ENCODE measurements around the gene TMEM63C.

- TF ChIP-seq POLR2A (IDR thresholded peaks at IDR 0.05; ENCODE audit: low read depth, low read length): no peak
- TF ChIP-seq, protein P1, sequence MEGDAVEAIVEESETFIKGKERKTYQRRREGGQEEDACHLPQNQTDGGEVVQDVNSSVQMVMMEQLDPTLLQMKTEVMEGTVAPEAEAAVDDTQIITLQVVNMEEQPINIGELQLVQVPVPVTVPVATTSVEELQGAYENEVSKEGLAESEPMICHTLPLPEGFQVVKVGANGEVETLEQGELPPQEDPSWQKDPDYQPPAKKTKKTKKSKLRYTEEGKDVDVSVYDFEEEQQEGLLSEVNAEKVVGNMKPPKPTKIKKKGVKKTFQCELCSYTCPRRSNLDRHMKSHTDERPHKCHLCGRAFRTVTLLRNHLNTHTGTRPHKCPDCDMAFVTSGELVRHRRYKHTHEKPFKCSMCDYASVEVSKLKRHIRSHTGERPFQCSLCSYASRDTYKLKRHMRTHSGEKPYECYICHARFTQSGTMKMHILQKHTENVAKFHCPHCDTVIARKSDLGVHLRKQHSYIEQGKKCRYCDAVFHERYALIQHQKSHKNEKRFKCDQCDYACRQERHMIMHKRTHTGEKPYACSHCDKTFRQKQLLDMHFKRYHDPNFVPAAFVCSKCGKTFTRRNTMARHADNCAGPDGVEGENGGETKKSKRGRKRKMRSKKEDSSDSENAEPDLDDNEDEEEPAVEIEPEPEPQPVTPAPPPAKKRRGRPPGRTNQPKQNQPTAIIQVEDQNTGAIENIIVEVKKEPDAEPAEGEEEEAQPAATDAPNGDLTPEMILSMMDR (IDR thresholded peaks at IDR 0.05; ENCODE audit: extremely low read depth in 1 of 2, insufficient read depth in 1 of 2, low read depth in 1 of 2, low read length in 2 of 2): no peak
- TF ChIP-seq FOS (IDR thresholded peaks at IDR 0.05; ENCODE audit: borderline replicate concordance, insufficient read depth, low read length): no peak
- TF ChIP-seq POLR2AphosphoS5 (IDR thresholded peaks at IDR 0.05; ENCODE audit: insufficient read depth, low read depth, low read length): no peak
- no peak for TF ChIP-seq EZH2 (IDR thresholded peaks at IDR 0.05; ENCODE audit: borderline replicate concordance, low read depth, low read length, severe bottlenecking)
Observed at GRCh38 chr14:77206261-77206824, 24.7 kb downstream of the TMEM63C start.
